HEK293T (cell line): ENCODE results near the gene TTC28.

Experiments
- HDGF ChIP-seq: fragments of 450-650 bp; IDR thresholded peaks from 2 replicates; pipeline ENCODE4 v1.6.1; 2017; ENCODE audit warnings: antibody characterized with exemption, borderline replicate concordance
- NFRKB ChIP-seq: fragments of 450-650 bp; IDR thresholded peaks from 2 replicates; pipeline ENCODE4 v1.6.1; 2016; ENCODE audit warnings: mild to moderate bottlenecking, moderate library complexity
- ZNF384 ChIP-seq: fragments of 450-650 bp; IDR thresholded peaks from 2 replicates; pipeline ENCODE4 v1.6.1; 2016

DNA sequence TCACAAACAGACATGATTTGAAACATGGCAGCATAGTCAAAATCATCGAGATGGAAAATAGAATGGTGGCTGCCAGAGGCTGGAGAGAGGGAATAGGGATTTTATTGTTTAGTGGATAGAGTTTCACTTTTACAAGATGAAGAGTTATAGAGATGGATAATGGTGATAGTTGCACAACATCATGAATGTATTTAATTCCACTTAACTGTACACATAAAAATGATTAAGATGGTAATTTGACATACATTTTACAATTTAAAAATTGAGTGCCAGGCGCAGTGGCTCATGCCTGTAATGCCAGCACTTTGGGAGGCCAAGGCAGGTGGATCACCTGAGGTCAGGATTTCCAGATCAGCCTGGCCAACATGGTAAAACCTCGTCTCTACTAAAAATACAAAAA is 21.2 kb downstream of the TTC28 start:
- TF ChIP-seq HDGF (no peak), NFRKB (no peak), ZNF384 (no peak)
